HEK293 (cell line): Measurements from ENCODE around the gene FCER2.

Experiments used
- CTCF ChIA-PET: fragments of 350-600 bp; formaldehyde crosslinking; extraction: SDS; loops from one replicate; lab custom pipeline; 2021; ENCODE audit warnings: antibody characterized with exemption; lab: Yijun Ruan, JAX
- POLR2A ChIA-PET: fragments of 300-600 bp; formaldehyde crosslinking; extraction: SDS; loops from one replicate; lab custom pipeline; 2020; ENCODE audit warnings: antibody characterized with exemption, inconsistent platforms; lab: Yijun Ruan, JAX
- H3K27ac ChIP-seq: fragments of 200-500 bp; sonication (Bioruptor generic); 2 replicates; pipeline ENCODE4 v1.5.1; 2014; ENCODE audit warnings: low read depth, low read length, control low read depth, inconsistent platforms; ENCODE audit errors: extremely low read depth
- H3K36me3 ChIP-seq, 2 experiments: fragments of 200-500 bp in 1 of 2; sonication (Bioruptor generic) in 1 of 2; 1 replicate in 1 of 2; 2 replicates in 1 of 2; pipeline ENCODE4 v1.5.1; 2014 to 2017; ENCODE audit warnings: inconsistent platforms in 2 of 2, low read length in 2 of 2; ENCODE audit not compliant: control insufficient read depth in 2 of 2, insufficient read depth in 1 of 2
- H3K4me1 ChIP-seq: fragments of 200-500 bp; sonication (Bioruptor generic); 2 replicates; pipeline ENCODE4 v1.5.1; 2014; ENCODE audit warnings: mild to moderate bottlenecking, low read length, inconsistent platforms; ENCODE audit not compliant: control insufficient read depth, insufficient read depth
- H3K4me3 ChIP-seq: 2 replicates; pipeline ENCODE4 v1.5.1; 2011; ENCODE audit warnings: low read depth, mild to moderate bottlenecking, control low read depth, low read length, moderate library complexity
- H3K9me3 ChIP-seq: fragments of 200-500 bp; sonication (Bioruptor generic); 2 replicates; pipeline ENCODE4 v1.5.1; 2014; ENCODE audit warnings: low read depth, low read length, inconsistent platforms; ENCODE audit not compliant: control insufficient read depth, insufficient read depth
- KLF1 ChIP-seq: fragments of 450-650 bp; formaldehyde crosslinking; IDR thresholded peaks from 2 replicates; pipeline ENCODE4 v1.5.1; 2016; ENCODE audit warnings: missing biosample characterization, missing genetic modification characterization
- KLF16 ChIP-seq: fragments of 450-650 bp; formaldehyde crosslinking; IDR thresholded peaks from 2 replicates; pipeline ENCODE4 v1.5.1; 2017; ENCODE audit warnings: missing biosample characterization, missing genetic modification characterization
- SP2 ChIP-seq: fragments of 450-650 bp; formaldehyde crosslinking; IDR thresholded peaks from 2 replicates; pipeline ENCODE4 v1.5.1; 2016; ENCODE audit warnings: missing biosample characterization, missing genetic modification characterization
- ZBTB1 ChIP-seq: fragments of 450-650 bp; formaldehyde crosslinking; IDR thresholded peaks from 2 replicates; pipeline ENCODE4 v1.5.1; 2016; ENCODE audit warnings: missing biosample characterization, missing genetic modification characterization
- ZBTB48 ChIP-seq: fragments of 450-650 bp; formaldehyde crosslinking; IDR thresholded peaks from 2 replicates; pipeline ENCODE4 v1.5.1; 2016; ENCODE audit warnings: missing biosample characterization, missing genetic modification characterization
- ZIC2 ChIP-seq: fragments of 450-650 bp; formaldehyde crosslinking; IDR thresholded peaks from 2 replicates; pipeline ENCODE4 v1.5.1; 2016; ENCODE audit warnings: missing biosample characterization, missing genetic modification characterization
- ZNF16 ChIP-seq: fragments of 450-650 bp; formaldehyde crosslinking; IDR thresholded peaks from 2 replicates; pipeline ENCODE4 v1.5.1; 2016; ENCODE audit warnings: low read depth, missing biosample characterization, missing genetic modification characterization
- ZNF214 ChIP-seq: fragments of 450-650 bp; formaldehyde crosslinking; IDR thresholded peaks from 2 replicates; pipeline ENCODE4 v1.5.1; 2017; ENCODE audit warnings: missing biosample characterization, mild to moderate bottlenecking, missing genetic modification characterization, borderline replicate concordance
- ZNF335 ChIP-seq: fragments of 450-650 bp; formaldehyde crosslinking; conservative IDR thresholded peaks from 2 replicates; pipeline ENCODE4 v1.5.1; 2016; ENCODE audit warnings: missing biosample characterization, missing genetic modification characterization
- ZNF391 ChIP-seq: fragments of 450-650 bp; formaldehyde crosslinking; IDR thresholded peaks from 2 replicates; pipeline ENCODE4 v1.5.1; 2016; ENCODE audit warnings: low read depth, missing biosample characterization, missing genetic modification characterization, borderline replicate concordance
- ZNF561 ChIP-seq: fragments of 450-650 bp; IDR thresholded peaks from 2 replicates; pipeline ENCODE4 v1.5.1; 2018; ENCODE audit warnings: missing biosample characterization, missing genetic modification characterization, borderline replicate concordance
- ZNF629 ChIP-seq: fragments of 450-650 bp; formaldehyde crosslinking; IDR thresholded peaks from 2 replicates; pipeline ENCODE4 v1.5.1; 2017; ENCODE audit warnings: missing biosample characterization, missing genetic modification characterization
- TF ChIP-seq, protein P1 (sequence below): fragments of 450-650 bp; formaldehyde crosslinking; IDR thresholded peaks from 2 replicates; pipeline ENCODE4 v1.5.1; 2016; ENCODE audit warnings: missing biosample characterization, missing genetic modification characterization
- TF ChIP-seq, protein P2 (sequence below): fragments of 450-650 bp; formaldehyde crosslinking; IDR thresholded peaks from 2 replicates; pipeline ENCODE4 v1.5.1; 2016; ENCODE audit warnings: missing biosample characterization, missing genetic modification characterization
- TF ChIP-seq, protein P3 (sequence below): fragments of 450-650 bp; formaldehyde crosslinking; IDR thresholded peaks from 2 replicates; pipeline ENCODE4 v1.5.1; 2016; ENCODE audit warnings: missing biosample characterization, missing genetic modification characterization
- TF ChIP-seq, protein P4 (sequence below): fragments of 450-650 bp; formaldehyde crosslinking; IDR thresholded peaks from 2 replicates; pipeline ENCODE4 v1.5.1; 2017; ENCODE audit warnings: missing biosample characterization, missing genetic modification characterization

The FCER2 gene

DNA sequence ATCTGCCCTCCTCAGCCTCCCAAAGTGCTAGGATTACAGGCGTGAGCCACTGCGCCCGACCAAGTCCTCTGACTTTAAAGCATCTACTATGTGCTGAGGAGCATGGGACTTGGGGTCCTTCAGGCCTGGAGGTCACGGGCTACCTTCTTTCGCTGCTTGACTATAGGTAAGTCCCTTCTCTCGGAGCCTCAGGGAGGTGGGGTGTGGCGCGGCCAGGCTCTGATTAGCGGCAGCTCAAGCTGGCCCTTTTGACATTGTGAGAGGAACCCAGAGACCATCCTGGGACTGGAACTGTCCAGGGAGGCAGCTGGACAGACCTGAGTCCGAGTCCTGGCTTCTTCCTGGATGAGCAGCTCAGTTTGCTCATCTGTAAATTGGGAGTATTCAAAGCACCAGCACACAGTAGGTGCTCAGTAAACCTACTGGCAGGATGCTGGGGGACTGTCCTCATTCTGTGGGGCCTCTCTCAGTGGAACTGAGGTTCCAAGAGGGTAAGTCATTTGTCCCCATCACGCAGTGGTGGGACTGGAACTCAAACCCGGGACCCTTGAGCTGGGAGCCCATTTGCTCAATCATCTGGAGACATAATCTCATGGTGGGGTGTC is 780 bp downstream of the FCER2 start:
- no peak for TF ChIP-seq ZNF16 (tag by site-specific recombination)
- no peak for TF ChIP-seq SP2 (tag by site-specific recombination)
- Histone ChIP-seq H3K9me3 (no peaks in the 10 kb centered on the region), H3K4me3 (no peak overlapping the region), H3K36me3 (no peaks in the 10 kb centered on the region), H3K4me1 (no peaks in the 10 kb centered on the region), H3K27ac (no peak overlapping the region)
- CTCF ChIA-PET: no interaction called here
- POLR2A ChIA-PET: no interaction called here

DNA sequence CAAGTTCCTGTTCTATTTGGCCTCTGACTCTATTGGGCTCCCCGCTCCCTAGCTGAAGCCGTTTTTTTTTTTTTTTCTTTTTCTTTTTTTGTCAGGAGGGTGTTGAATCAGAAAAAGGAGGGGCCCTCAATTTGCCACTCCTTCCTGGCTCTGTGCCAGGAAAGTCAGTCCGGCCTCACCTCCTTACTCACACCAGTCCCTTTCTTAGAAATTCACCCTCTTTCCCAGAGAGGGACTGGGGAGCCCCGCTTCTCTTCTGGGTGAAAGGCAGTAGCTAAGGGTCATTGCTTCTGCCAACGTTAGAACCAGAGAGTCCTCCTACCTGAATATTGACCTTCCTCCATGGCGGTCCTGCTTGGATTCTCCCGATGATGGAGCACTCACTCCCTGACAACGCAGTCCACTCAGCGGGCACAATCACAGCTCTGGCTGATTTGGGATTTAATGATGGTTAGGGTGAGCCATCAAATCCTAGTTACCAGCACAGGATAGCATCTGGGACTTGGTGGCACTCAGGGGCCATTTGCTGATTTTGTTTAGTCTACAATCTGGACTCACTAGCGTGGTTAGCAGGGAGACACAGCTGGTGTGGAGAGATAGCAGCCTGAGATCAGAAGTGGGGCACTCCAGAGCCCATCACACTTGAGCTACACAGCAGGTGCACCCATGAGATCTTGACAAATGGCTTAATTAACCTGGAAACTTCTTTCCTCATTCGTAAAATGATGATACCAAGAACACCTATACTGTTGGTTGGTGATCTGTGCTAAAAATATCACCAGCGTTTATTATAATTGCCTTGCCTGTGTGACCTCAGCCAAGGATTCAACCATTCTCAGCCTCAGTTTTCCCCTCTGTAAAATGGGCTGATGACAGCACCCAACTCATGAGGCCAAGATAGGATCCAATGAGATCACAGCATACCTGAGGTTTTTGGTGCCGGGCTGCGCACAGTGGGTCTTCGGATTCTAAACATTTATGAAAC is 2.2 kb downstream of the FCER2 start:
- CTCF ChIA-PET: interaction anchor here (0.5 to 2.2 kb wide), 3 partner anchors 19 to 302 kb away, joined by 3 to 8 read pairs (median 3); partner anchors contain the start of gene TRAPPC5
- POLR2A ChIA-PET: interaction anchor here (0.6 to 1.8 kb wide), 3 partner anchors 14 to 1358 kb away, joined by 3 to 6 read pairs (median 3); no protein-coding TSS in a partner anchor
- Histone ChIP-seq H3K4me3 (no peak overlapping the region), H3K4me1 (no peaks in the 10 kb centered on the region), H3K36me3 (no peaks in the 10 kb centered on the region), H3K9me3 (no peaks in the 10 kb centered on the region), H3K27ac (no peak overlapping the region)
- TF ChIP-seq KLF1 (tag by site-specific recombination) (peak; percentile 34), ZNF335 (tag by site-specific recombination) (no peak), ZNF561 (tag by site-specific recombination) (no peak), ZNF629 (no peak), ZBTB1 (tag by site-specific recombination) (no peak), ZNF16 (tag by site-specific recombination) (0 out of 2 replicates have a peak, but pooled peaks have one; percentile 27), ZNF214 (tag by site-specific recombination) (0 out of 2 replicates have a peak, but pooled peaks have one; percentile 49), ZBTB48 (tag by site-specific recombination) (peak; percentile 45; the same call in 1 of the 2 replicates), KLF16 (no peak), ZIC2 (tag by site-specific recombination) (peak; percentile 26; the same call in 1 of the 2 replicates), ZNF391 (tag by site-specific recombination) (no peak)
- TF ChIP-seq, protein P1, sequence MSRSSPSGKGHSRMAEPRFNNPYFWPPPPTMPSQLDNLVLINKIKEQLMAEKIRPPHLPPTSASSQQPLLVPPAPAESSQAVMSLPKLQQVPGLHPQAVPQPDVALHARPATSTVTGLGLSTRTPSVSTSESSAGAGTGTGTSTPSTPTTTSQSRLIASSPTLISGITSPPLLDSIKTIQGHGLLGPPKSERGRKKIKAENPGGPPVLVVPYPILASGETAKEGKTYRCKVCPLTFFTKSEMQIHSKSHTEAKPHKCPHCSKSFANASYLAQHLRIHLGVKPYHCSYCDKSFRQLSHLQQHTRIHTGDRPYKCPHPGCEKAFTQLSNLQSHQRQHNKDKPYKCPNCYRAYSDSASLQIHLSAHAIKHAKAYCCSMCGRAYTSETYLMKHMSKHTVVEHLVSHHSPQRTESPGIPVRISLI (tag by site-specific recombination): peak; percentile 34; the same call in 1 of the 2 replicates
- TF ChIP-seq, protein P2, sequence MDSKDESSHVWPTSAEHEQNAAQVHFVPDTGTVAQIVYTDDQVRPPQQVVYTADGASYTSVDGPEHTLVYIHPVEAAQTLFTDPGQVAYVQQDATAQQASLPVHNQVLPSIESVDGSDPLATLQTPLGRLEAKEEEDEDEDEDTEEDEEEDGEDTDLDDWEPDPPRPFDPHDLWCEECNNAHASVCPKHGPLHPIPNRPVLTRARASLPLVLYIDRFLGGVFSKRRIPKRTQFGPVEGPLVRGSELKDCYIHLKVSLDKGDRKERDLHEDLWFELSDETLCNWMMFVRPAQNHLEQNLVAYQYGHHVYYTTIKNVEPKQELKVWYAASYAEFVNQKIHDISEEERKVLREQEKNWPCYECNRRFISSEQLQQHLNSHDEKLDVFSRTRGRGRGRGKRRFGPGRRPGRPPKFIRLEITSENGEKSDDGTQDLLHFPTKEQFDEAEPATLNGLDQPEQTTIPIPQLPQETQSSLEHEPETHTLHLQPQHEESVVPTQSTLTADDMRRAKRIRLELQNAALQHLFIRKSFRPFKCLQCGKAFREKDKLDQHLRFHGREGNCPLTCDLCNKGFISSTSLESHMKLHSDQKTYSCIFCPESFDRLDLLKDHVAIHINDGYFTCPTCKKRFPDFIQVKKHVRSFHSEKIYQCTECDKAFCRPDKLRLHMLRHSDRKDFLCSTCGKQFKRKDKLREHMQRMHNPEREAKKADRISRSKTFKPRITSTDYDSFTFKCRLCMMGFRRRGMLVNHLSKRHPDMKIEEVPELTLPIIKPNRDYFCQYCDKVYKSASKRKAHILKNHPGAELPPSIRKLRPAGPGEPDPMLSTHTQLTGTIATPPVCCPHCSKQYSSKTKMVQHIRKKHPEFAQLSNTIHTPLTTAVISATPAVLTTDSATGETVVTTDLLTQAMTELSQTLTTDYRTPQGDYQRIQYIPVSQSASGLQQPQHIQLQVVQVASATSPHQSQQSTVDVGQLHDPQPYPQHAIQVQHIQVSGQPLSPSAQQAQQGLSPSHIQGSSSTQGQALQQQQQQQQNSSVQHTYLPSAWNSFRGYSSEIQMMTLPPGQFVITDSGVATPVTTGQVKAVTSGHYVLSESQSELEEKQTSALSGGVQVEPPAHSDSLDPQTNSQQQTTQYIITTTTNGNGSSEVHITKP (tag by site-specific recombination): no peak
- TF ChIP-seq, protein P3, sequence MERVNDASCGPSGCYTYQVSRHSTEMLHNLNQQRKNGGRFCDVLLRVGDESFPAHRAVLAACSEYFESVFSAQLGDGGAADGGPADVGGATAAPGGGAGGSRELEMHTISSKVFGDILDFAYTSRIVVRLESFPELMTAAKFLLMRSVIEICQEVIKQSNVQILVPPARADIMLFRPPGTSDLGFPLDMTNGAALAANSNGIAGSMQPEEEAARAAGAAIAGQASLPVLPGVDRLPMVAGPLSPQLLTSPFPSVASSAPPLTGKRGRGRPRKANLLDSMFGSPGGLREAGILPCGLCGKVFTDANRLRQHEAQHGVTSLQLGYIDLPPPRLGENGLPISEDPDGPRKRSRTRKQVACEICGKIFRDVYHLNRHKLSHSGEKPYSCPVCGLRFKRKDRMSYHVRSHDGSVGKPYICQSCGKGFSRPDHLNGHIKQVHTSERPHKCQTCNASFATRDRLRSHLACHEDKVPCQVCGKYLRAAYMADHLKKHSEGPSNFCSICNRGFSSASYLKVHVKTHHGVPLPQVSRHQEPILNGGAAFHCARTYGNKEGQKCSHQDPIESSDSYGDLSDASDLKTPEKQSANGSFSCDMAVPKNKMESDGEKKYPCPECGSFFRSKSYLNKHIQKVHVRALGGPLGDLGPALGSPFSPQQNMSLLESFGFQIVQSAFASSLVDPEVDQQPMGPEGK (tag by site-specific recombination): peak; percentile 34; the same call in 1 of the 2 replicates
- TF ChIP-seq, protein P4, sequence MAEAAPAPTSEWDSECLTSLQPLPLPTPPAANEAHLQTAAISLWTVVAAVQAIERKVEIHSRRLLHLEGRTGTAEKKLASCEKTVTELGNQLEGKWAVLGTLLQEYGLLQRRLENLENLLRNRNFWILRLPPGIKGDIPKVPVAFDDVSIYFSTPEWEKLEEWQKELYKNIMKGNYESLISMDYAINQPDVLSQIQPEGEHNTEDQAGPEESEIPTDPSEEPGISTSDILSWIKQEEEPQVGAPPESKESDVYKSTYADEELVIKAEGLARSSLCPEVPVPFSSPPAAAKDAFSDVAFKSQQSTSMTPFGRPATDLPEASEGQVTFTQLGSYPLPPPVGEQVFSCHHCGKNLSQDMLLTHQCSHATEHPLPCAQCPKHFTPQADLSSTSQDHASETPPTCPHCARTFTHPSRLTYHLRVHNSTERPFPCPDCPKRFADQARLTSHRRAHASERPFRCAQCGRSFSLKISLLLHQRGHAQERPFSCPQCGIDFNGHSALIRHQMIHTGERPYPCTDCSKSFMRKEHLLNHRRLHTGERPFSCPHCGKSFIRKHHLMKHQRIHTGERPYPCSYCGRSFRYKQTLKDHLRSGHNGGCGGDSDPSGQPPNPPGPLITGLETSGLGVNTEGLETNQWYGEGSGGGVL (tag by site-specific recombination): peak; percentile 24; the same call in 1 of the 2 replicates
